Progenitor cell of endocrine pancreas (in vitro differentiated cells): ENCODE measurements around the gene HDLBP. TPM values are rescaled to one million over a fixed set of nuclear protein-coding genes. Genes with fewer than 3 reads are reported as not detected.

Experiments
- DNase-seq: peaks from one replicate; pipeline ENCODE4 v3.0.0; 2021; ENCODE audit warnings: low spot score; ENCODE audit not compliant: unreplicated experiment
- H3K27ac Mint-ChIP-seq: 2 replicates; pipeline ENCODE4 v1.8.0; 2021; ENCODE audit warnings: mild to moderate bottlenecking, moderate library complexity, mixed read lengths
- H3K27me3 Mint-ChIP-seq: 2 replicates; pipeline ENCODE4 v1.8.0; 2021; ENCODE audit warnings: mixed read lengths
- H3K36me3 Mint-ChIP-seq: 2 replicates; pipeline ENCODE4 v1.8.0; 2022; ENCODE audit warnings: mixed read lengths; ENCODE audit not compliant: insufficient read depth
- H3K4me1 Mint-ChIP-seq: 2 replicates; pipeline ENCODE4 v1.8.0; 2021; ENCODE audit warnings: low read depth, mixed read lengths
- H3K4me3 Mint-ChIP-seq: 2 replicates; pipeline ENCODE4 v1.8.0; 2021; ENCODE audit warnings: low read depth, mild to moderate bottlenecking, moderate library complexity, mixed read lengths
- H3K9me3 Mint-ChIP-seq: 2 replicates; pipeline ENCODE4 v1.8.0; 2021; ENCODE audit warnings: low read depth, mixed read lengths
- CTCF ChIP-seq: fragments of 200-600 bp; sonication (generic); IDR thresholded peaks from one replicate; pipeline ENCODE4 v1.5.0; 2021; ENCODE audit warnings: antibody characterized with exemption, mild to moderate bottlenecking; ENCODE audit not compliant: unreplicated experiment
- total RNA-seq: library from RNA; stranded (reverse); gene quantifications from 2 replicates; pipeline ENCODE4 v1.2.1, GENCODE V29; 2021

Gene HDLBP
- total RNA-seq, 1 donor from 2014 or later: 388 TPM

DNA sequence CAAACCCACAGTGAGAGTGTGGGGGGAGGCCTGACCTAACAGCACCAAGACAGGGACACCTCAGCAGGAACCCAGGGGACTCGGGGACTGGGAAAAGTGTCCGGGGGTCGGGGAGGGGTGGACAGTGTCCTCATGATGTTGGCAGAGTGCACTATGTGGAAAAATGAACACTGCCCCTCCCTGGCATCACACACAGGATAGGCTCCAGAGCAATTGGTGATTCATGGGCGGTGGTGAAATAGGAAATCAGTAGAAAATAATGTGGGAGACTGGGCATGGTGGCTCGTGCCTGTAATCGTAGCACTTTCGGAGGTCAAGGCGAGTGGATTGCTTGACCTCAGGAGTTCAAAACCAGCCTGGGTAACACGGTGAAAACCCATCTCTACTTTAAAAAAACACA lies 130.6 kb downstream of the HDLBP start:
- Mint-ChIP-seq H3K27me3 (no peaks in the 10 kb centered on the region), H3K27ac (peak overlapping the region; percentile 69), H3K4me3 (no peak overlapping the region), H3K36me3 (peaks cover 2% of the 10 kb centered on the region), H3K4me1 (peaks cover 5% of the 10 kb centered on the region), H3K9me3 (no peaks in the 10 kb centered on the region)
- DNase-seq: no peak
- no peak for TF ChIP-seq CTCF

GRCh38 chr2:241183221-241183620 lies 132.3 kb downstream of the HDLBP start:
- no peak for TF ChIP-seq CTCF
- peaks cover 5% of the 10 kb centered on the region for H3K4me1 Mint-ChIP-seq
- no peaks in the 10 kb centered on the region for H3K27me3 Mint-ChIP-seq
- no peak overlapping the region for H3K4me3 Mint-ChIP-seq
- H3K27ac Mint-ChIP-seq: no peak overlapping the region
- DNase-seq: no peak
- no peaks in the 10 kb centered on the region for H3K9me3 Mint-ChIP-seq
- peaks cover 8% of the 10 kb centered on the region for H3K36me3 Mint-ChIP-seq

DNA sequence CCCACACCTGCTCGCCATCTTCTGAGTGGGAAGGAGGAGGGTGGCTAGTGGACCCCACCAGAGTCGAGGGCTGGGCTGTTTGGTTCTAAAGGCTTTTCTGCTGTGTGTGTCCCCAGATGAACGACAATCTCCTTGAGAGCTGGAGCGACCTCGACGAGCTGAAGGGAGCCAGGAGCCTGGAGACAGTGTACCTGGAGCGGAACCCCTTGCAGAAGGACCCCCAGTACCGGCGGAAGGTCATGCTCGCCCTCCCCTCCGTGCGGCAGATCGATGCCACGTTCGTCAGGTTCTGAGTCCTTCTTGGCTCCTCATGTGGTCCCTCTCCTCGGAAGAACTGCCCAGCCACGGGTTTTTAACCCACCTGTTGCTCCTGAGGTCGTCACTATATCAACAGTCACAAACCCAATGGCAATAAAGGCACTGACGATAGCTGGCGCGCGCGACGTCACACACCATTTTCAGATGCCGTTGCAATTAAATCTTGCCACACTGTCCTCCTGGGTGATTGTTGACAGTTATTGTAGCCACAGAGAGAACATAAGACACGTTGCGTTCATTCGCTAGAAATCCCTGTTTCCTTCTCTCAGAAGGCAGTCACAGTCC lies 132.8 kb downstream of the HDLBP start:
- Mint-ChIP-seq H3K4me1 (peaks cover 2% of the 10 kb centered on the region), H3K9me3 (no peaks in the 10 kb centered on the region), H3K4me3 (no peak overlapping the region)

DNA sequence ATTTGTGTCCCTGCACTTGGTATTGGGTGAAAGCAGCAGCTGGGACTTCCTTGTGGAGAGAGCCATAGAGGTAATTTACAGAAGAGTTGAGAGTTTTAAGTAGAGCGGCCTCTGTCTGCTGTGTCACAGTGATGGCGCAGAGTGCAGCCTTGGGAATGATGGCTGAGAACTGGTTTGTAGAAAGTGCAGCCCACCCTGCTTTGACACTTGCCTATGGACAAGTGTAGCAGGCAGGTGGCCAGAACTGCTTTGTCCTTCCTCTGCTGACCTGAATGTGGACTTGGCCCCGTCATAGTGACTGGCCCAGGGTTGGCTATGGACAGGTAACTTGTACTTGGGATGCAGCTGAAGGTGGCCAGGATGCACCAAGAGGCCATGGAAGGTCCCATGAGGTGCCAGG lies 133.3 kb downstream of the HDLBP start:
- H3K36me3 Mint-ChIP-seq: peaks cover 11% of the 10 kb centered on the region
- H3K4me3 Mint-ChIP-seq: no peak overlapping the region
- H3K27ac Mint-ChIP-seq: peak overlapping the region; percentile 41
- no peaks in the 10 kb centered on the region for H3K27me3 Mint-ChIP-seq
- no peaks in the 10 kb centered on the region for H3K9me3 Mint-ChIP-seq
- no peak for TF ChIP-seq CTCF
- H3K4me1 Mint-ChIP-seq: peaks cover 2% of the 10 kb centered on the region
- DNase-seq: no peak

More for the DNA sequence above, 132.8 kb downstream of the HDLBP start:
- no peak for TF ChIP-seq CTCF
- Mint-ChIP-seq H3K27ac (peak overlapping the region; percentile 41), H3K27me3 (no peaks in the 10 kb centered on the region), H3K36me3 (peaks cover 11% of the 10 kb centered on the region)
- DNase-seq: no peak

- DNase-seq: no peak
- Mint-ChIP-seq H3K4me3 (no peak overlapping the region), H3K27ac (no peak overlapping the region), H3K36me3 (peaks cover 12% of the 10 kb centered on the region), H3K4me1 (no peaks in the 10 kb centered on the region), H3K27me3 (no peaks in the 10 kb centered on the region), H3K9me3 (no peaks in the 10 kb centered on the region)
- TF ChIP-seq CTCF: no peak
Measured at GRCh38 chr2:241180495-241180894, 135.0 kb downstream of the HDLBP start.
